Stimulated activated CD4-positive, alpha-beta T cell treated with anti-CD3 and anti-CD28 coated beads, TNF-alpha, amount 100 ng/mL, for 48 hours (primary cell): ENCODE results near the gene HDAC10.
A peak's percentile ranks its signal among the peaks of the same experiment; 100 is the strongest.
"Not testable (repeated sequence)": the region's sequence is repeated elsewhere in the genome, so short reads cannot be mapped to it uniquely, and the experiment has no call there.

Experiments used
- DNase-seq, 3 donors: peaks; one replicate each; pipeline ENCODE4 v3.0.0-alpha.2; 2020; ENCODE audit warnings: low read depth in 3 of 3

Gene HDAC10

DNA sequence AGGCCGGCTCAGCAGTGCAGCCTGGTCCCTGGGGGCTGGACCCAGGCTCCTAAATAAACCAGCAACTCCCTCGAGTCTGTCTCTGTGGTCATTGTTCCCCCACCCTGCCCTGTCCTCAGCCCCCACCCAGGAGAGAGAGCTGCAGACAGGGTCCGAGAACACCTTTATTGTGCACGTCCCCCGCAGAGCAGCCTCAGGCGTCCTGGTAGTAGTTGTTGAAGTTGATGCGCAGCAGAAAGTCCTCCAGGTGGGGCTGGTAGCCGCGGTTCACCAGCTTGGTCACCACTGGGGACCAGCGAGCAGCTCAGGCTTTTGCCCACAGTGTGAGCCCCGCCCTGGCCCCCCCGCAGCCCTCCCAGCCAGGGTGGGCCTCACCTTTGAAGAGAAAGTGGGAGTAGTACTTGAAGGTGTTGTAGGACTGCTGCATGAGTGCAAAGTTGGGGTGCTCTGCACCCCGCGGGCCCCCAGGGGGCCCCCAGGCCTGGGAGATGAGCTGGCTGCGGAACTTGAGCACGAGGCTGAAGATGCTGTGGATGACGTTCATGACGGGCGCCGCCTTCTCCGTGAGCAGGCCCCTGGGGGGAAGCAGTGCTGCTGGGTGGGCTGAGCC lies 33.4 kb downstream of the HDAC10 start:
- no peak for DNase-seq

- DNase-seq, result no peak
These were observed 34.2 kb downstream of the HDAC10 start for GRCh38 chr22:50216684-50217520.

DNA sequence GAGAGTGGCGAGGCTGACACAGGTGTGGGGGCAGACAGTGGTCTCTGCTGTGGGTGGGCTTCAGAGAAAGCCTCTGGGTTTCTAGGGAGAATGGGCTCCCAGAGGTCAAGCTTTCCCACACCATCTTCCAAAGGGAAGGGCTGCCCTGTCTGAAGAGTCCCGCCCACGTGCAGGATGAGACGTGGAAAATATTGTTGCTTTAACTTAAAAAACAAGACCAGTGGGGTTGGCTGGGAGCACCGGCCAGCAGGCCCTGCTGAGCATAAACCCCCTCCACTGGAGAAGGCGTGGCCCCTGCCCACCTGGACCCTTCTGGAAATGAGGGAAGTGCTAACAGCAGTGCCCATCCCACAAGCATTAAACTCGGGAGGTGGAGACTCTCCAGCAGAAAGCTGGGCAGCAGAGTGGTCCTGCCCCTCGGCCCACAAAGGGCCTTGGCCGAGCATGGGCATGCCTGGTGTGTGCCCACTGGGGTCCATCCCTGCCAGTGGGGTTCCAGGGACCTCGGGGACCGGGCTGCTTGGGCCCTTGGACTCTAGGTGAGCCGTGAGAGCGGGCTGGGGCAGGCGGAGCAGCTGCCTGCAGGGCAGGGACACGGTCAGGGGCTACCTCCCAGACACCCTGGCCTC lies 34.9 kb downstream of the HDAC10 start:
- DNase-seq, result no peak

DNA sequence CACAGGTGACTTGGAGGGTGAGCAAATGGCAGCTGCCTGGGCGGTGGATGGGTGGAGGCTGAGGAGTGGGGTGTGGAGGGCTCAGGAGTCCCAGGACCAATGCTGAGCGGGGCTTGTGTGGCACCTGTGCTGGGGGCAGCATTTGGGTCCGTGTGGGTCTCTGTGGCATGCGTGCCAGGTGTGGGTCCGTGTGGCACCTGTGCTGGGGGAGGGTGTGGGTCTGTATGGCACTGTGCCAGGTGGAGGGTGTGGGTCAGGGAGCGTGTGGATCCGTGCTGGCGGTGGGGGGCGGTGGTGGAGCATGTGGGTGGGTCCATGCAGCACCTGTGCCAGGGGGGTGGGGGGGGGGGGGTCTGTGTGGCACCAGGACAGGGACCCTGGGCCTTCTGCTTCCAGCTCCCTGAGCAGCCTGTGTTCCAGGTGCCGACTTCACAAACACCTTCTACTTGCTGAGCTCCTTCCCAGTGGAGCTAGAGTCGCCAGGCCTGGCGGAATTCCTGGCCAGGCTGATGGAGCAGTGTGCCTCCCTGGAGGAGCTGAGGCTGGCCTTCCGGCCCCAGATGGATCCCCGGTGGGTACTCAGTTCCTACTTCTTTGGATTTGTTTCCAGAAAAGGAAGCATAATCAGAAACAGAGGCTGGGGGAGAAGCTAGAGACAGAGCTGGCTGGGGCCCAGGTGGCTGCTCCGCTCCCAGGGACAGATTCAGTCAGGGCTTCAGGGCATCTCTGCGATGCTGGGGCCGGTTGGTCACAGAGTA lies 35.6 kb downstream of the HDAC10 start:
- no peak for DNase-seq

DNA sequence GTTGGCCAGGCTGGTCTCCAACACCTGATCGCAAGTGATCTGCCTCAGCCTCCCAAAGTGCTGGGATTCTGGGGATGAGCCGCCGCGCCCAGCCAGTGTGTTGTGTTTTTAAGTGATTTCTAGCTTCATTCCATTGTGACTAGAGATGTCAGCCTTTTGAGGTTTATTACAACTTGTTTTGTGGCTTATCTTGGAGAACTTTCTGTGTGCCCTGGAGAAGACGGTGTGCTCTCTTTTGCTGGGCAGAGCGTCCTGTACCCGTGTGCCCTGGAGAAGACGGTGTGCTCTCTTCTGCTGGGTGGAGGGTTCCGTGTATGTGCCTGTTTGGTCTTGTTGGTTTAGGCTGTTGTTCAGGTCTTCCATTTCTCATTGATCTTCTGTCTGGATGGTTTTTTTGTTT lies 37.8 kb downstream of the HDAC10 start:
- DNase-seq, result no peak

GRCh38 chr22:50211147-50211546 lies 39.9 kb downstream of the HDAC10 start:
- DNase-seq, result no peak

- no peak for DNase-seq
These were observed 40.5 kb downstream of the HDAC10 start for GRCh38 chr22:50210378-50211139.

DNA sequence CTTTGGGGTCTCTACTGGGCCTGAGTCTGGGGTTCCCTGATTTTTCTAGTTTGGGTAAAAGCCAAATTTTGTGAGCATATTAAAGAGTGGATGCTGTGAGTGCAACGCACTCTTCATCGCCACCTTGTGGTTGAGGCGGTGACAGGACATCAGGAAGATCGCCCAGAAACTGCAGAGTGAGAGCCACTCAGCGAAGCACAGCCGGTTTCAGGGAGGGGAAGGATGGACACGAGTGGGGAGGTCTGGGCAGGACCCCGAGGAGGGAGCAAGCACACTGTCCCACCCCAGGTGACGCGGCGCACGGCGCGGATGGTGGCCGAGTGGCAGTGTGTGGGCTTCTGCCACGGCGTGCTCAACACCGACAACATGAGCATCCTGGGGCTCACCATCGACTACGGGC lies 41.2 kb downstream of the HDAC10 start:
- DNase-seq, result peak; percentile 38 to 71 (median 52)

GRCh38 chr22:50208939-50209892 lies 41.8 kb downstream of the HDAC10 start:
- no peak for DNase-seq

DNA sequence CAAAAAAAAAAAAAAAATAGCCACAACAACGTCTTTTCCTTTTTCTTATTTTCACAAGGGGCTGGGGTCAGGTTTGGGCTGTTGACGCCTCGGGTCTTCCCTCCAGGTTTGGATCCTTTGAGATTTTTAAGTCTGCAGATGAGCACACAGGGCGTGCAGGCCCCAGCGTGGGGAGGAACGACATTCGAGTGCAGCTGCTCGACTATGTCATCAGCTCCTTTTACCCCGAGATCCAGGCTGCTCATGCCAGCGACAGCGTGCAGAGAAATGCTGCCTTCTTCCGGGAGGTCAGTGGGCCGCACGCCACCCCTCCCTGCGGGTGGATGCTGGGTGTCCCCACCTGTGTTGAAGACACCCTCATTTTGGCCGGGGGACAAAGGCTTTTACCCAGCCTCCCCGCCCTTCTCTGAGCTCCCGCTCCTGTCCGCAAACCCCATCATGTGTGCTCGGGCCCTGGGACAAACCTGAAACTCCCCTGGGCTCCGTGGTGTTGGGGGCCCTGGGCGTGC lies 42.6 kb downstream of the HDAC10 start:
- DNase-seq, result no peak

GRCh38 chr22:50207383-50208140 lies 43.5 kb downstream of the HDAC10 start:
- no peak for DNase-seq

DNA sequence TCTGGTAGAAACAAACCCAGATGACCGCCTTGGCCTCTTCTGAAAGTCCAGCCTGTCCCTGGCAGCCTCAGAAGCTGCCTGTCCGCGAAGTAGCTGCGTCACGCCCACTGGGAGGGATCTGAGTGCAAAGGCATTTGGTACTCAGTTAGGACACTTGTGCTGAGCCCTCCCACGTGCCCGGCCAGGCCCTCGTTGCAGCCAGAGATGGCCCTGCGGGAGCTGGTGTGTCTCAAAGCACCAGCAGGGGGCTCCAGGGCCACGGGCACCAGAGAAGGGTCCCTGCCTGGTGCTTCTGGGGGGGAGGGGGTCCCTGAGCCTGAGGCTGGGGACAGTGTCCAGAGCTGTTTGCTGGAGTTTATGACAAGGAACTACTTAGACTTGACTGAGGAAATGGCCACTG lies 44.5 kb downstream of the HDAC10 start:
- DNase-seq, result no peak

DNA sequence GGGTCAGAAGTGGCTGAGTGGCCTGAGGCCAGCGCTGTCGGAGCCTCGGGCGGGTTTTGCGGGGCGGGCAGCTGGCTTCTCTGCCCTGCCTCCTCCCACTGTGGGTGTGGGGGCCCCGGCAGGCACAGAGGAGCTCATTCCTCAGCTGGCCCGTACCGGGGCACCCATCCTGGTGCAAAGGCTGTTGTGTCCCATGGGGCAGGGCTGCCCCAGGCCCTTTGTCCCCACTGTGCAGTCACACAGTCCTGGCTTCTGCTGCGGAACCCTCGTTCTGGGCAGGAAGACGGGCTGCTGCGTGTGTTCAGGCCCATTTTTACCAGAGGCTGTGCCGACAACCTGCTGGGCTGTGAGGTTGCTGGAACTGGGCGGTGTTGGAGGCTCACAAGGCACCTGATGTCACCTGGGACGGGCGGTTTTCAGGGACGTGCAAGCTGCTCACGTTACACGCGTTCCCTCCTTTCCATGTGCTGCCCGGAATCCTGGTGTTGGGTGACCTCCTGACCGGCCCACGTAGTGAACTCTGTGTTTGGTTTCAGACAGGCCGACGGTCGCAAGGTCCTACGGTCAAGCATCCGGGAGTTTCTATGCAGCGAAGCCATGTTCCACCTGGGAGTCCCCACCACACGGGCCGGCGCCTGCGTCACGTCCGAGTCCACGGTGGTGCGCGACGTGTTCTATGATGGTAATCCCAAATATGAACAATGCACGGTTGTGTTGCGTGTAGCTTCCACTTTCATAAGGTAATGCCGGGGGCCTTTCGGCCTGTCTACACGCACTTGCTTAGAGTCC lies 45.1 kb downstream of the HDAC10 start:
- no peak for DNase-seq

DNA sequence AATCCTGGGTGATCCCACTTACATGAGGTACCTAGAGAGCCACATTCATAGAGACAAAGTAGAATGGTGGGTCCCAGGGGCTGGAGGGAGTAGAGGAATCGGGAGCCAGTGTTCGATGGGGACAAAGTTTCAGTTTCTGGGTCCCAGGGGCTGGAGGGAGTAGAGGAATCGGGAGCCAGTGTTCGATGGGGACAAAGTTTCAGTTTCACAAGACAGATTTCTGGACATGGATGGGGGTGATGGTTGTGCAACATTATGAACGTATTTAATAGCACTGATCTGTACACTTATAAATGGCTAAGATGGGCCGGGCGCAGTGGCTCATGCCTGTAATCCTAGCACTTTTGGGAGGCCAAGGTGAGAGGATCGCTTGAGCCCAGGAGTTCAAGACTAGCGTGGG lies 46.1 kb downstream of the HDAC10 start:
- not testable (repeated sequence) for DNase-seq

DNA sequence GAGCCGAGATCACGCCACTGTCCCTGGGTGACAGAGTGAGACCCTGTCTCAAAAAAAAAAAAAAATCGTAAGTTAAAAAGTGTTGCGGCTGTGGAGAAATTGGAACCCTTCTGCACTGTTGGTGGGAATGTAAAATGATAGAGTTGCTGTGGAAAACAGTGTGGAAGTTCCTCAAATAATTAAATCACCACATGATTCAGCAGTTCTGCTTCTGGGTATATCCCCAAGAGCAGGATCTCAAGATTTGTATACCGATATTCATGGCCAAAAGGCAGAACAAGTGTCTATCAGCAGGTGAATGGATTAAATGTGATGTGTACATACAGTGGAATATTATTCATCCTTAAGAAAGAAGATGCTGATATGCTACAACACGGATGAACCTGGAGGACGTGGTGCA lies 46.5 kb downstream of the HDAC10 start:
- DNase-seq, result no peak

GRCh38 chr22:50203288-50203687 lies 47.8 kb downstream of the HDAC10 start:
- no peak for DNase-seq

DNA sequence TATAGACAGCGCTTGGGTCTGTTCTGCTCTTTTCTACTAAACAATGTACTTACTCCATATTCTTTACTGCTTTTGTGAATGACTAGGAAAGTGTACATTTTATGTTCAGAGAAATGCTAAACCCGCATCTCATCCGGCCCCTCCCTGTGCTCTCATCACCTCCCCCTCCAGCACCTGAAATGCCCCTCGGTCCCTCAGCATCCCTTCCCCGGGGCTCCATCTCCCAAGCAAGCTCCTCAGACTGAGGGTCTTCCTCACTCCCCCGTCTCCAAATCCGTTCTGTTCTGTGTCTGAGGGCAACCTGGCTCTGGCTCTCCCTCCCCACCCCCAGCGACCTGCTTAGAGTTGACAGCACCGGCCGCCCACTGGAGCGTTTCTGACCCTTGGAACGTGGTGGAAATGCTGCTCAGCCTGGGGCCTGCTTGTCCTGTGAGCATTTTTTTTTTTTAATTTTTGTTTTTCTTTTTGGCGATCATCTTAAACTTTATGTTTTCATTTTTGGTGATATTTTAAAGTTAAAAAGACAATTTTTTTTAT lies 48.9 kb downstream of the HDAC10 start:
- DNase-seq, result no peak
